ENCODE data around the gene PAK3. TPM values are rescaled to one million over a fixed set of nuclear protein-coding genes. Genes with fewer than 3 reads are reported as not detected.
A peak's percentile ranks its signal among the peaks of the same experiment; 100 is the strongest.

Gene PAK3
- total RNA-seq, 2 donors from 2014 or later = 1.5 to 4.2 TPM

DNA sequence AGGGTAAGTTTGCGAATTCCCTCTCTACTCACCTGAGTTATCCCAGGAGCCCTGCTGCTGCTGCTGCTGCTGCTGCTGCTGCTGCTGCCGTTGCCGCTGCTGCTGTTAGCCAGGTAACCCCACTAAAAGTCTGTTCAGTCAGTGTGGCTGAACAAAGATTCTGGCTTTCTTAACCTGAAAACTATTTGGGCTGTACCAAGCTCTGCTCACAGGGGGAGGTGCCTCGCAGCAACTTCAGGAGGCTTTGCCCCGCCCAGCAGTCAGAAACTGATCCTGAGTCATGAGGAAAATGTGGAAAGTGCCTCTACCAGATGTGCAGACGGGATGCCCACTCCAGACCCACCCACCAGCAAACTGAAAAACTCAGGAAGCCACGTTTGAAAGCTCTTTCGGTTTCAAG, 174.3 kb downstream of the PAK3 start, which contains the start of gene CAPN6:
Gene CAPN6 (minus strand): TSS at position 145 of the 400 bp plus-strand sequence. CDS start 6,547 bp downstream, outside the sequence.
- Histone ChIP-seq H3K27me3 (ENCODE audit: control insufficient read depth, insufficient read depth, low read length, poor library complexity, severe bottlenecking) (no peaks in the 10 kb centered on the region), H3K9me3 (ENCODE audit: control insufficient read depth, low read length) (no peaks in the 10 kb centered on the region), H3K27ac (ENCODE audit: low read depth, low read length) (no peak within 1 kb of the TSS), H3K4me1 (ENCODE audit: control insufficient read depth, insufficient read depth, low read length) (no peaks in the 10 kb centered on the region), H3K4me3 (ENCODE audit: low read length) (no peak within 1 kb of the TSS), H3K9ac (ENCODE audit: extremely low read depth, low read length, poor library complexity, severe bottlenecking) (no peak within 1 kb of the TSS), H3K36me3 (ENCODE audit: control insufficient read depth, insufficient read depth, low read length) (no peaks in the 10 kb centered on the region)
- H3K27me3 Mint-ChIP-seq (ENCODE audit: insufficient read depth) = no peaks in the 10 kb centered on the region
- H3K4me3 Mint-ChIP-seq = peak within 1 kb of the TSS; percentile 4
- no peak within 1 kb of the TSS for H3K27ac Mint-ChIP-seq
- WGBS, 2 experiments (ENCODE audit: insufficient coverage in 1 of 2, insufficient read length in 1 of 2) = 60 to 71% methylated on average over 3 to 8 of the region's 8 CpGs
- peak; percentile 82 for DNase-seq
- no peaks in the 10 kb centered on the region for H3K36me3 Mint-ChIP-seq (ENCODE audit: low read depth)
- peaks cover 24% of the 10 kb centered on the region for H3K4me1 Mint-ChIP-seq
- no peaks in the 10 kb centered on the region for H3K9me3 Mint-ChIP-seq
- TF ChIP-seq, protein P1, sequence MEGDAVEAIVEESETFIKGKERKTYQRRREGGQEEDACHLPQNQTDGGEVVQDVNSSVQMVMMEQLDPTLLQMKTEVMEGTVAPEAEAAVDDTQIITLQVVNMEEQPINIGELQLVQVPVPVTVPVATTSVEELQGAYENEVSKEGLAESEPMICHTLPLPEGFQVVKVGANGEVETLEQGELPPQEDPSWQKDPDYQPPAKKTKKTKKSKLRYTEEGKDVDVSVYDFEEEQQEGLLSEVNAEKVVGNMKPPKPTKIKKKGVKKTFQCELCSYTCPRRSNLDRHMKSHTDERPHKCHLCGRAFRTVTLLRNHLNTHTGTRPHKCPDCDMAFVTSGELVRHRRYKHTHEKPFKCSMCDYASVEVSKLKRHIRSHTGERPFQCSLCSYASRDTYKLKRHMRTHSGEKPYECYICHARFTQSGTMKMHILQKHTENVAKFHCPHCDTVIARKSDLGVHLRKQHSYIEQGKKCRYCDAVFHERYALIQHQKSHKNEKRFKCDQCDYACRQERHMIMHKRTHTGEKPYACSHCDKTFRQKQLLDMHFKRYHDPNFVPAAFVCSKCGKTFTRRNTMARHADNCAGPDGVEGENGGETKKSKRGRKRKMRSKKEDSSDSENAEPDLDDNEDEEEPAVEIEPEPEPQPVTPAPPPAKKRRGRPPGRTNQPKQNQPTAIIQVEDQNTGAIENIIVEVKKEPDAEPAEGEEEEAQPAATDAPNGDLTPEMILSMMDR (conservative IDR thresholded peaks at IDR 0.05) = no peak

Other genes starting within 250 kb of the PAK3 start
- 1 to 10 TPM in 1 of 2 donors, under 1 TPM in 1; 0.58 to 1.8 TPM for gene CAPN6, start 174.3 kb downstream of the PAK3 start, total RNA-seq